Measurements from ENCODE around the gene FAM3A. TPM values are rescaled to one million over a fixed set of nuclear protein-coding genes. Genes with fewer than 3 reads are reported as not detected.

The FAM3A gene
- total and polyA plus RNA-seq, 2 donors from 2014 or later: 39.5 to 73.4 TPM

DNA sequence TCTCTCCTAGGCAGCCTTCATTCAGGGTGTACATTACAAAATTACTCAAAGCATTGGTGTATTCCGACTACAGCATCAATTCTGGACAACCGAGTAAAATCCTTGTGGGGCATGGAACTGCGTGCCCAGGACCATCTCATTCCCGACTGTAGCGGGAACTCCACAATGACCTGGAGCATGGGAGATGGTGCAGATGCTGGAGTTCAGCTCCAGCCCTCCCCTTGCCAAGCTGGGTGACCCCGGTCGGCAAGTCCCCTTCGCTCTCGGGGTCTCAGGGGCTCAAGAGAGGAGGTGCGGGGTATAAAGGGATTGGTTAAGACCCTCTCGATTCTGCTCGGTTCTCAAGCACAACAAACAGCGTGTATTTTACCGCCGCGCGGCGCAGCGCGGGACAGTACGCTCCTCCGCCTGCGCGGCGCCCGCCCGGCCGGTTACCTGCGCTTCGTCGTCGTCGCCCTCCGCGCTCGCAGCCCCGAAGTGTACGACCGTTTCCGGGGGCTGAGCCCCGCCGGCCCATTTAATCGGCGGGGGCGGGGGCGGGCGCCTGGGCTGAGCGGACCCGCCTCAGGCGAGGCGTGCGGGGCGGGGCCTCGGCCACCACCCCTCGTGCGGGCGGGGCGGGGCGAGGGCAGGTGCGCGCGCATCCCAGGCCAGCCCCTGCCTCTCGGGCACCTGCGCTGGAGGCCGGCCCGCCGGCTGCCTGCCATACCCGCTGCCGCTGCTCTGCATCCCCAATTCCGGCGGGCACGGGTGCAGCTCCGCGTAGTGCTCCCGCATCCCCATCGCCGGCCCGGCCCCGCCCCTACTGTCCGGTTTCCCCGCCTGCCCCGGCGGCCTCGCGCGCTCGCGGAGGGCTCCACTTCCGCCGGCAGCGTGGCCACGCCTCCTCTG, 30.6 kb upstream of the FAM3A start, which contains the start of gene G6PD:
G6PD (minus strand) TSS at position 493 of the 891 bp plus-strand sequence. CDS start 691 bp downstream, outside the sequence.
- peak within 1 kb of the TSS; percentile 62 to 93 (median 88) for H3K4me3 ChIP-seq (ENCODE audit: low read length in 3 of 3)
- TF ChIP-seq, protein P1, sequence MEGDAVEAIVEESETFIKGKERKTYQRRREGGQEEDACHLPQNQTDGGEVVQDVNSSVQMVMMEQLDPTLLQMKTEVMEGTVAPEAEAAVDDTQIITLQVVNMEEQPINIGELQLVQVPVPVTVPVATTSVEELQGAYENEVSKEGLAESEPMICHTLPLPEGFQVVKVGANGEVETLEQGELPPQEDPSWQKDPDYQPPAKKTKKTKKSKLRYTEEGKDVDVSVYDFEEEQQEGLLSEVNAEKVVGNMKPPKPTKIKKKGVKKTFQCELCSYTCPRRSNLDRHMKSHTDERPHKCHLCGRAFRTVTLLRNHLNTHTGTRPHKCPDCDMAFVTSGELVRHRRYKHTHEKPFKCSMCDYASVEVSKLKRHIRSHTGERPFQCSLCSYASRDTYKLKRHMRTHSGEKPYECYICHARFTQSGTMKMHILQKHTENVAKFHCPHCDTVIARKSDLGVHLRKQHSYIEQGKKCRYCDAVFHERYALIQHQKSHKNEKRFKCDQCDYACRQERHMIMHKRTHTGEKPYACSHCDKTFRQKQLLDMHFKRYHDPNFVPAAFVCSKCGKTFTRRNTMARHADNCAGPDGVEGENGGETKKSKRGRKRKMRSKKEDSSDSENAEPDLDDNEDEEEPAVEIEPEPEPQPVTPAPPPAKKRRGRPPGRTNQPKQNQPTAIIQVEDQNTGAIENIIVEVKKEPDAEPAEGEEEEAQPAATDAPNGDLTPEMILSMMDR (IDR thresholded peaks at IDR 0.05; ENCODE audit: borderline replicate concordance, extremely low read depth, insufficient read depth): no peak
- H3K4me1 ChIP-seq (ENCODE audit: control insufficient read depth in 2 of 3, insufficient read depth in 2 of 3, low read depth in 1 of 3, low read length in 3 of 3): peaks cover 0 to 15% (median 0%) of the 10 kb centered on the region in 3 donors
- no peak for FAIRE-seq
- intact Hi-C loops (cut with DNase I): no loop called here
- H3K27ac ChIP-seq (ENCODE audit: low read depth in 2 of 2, low read length in 2 of 2): peak within 1 kb of the TSS; percentile 59 to 80
- H3K9me3 ChIP-seq (ENCODE audit: control insufficient read depth in 2 of 3, insufficient read depth in 1 of 3, low read length in 3 of 3): no peaks in the 10 kb centered on the region
- peak in 3 of 5 donors; percentile 68 to 83 (median 80) for DNase-seq
- no peaks in the 10 kb centered on the region for H3K36me3 ChIP-seq (ENCODE audit: control insufficient read depth in 2 of 3, insufficient read depth in 3 of 3, low read length in 3 of 3)
- peak within 1 kb of the TSS; percentile 48 to 70 (median 69) for H3K9ac ChIP-seq (ENCODE audit: low read length in 3 of 3)
- H3K27me3 ChIP-seq (ENCODE audit: control insufficient read depth, insufficient read depth, low read length): no peaks in the 10 kb centered on the region

DNA sequence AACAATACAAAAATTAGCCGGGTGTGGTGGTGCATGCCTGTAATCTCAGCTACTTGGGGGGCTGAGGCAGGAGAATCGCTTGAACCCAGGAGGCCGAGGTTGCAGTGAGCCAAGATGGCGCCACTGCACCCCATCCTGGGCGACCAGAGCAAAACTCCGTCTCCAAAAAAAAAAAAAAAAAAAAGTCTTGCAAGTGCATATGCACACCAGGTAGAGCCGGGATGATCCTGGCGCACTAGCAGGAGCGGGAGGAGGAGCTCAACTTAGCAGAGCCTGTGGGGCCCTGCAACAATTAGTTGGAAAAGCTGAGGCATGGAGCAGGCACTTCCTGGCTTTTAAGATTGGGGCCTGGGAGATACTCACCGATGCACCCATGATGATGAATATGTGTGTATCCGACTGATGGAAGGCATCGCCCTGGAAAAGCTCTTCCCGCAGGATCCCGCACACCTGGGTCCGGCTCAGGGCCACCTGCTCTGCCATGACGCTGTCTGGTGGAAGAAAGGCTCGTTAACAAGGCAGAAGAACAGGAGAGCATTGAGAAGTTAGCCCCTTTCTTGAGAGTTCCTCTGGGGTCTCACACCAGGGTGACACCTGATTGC, 29.7 kb upstream of the FAM3A start:
- Histone ChIP-seq H3K4me3 (ENCODE audit: low read length in 3 of 3) (peak overlapping the region in 2 of 3 donors; percentile 2 to 62), H3K9me3 (ENCODE audit: control insufficient read depth in 2 of 3, insufficient read depth in 1 of 3, low read length in 3 of 3) (no peaks in the 10 kb centered on the region), H3K9ac (ENCODE audit: low read length in 3 of 3) (peak overlapping the region in 1 of 3 donors; percentile 69), H3K4me1 (ENCODE audit: control insufficient read depth in 2 of 3, insufficient read depth in 2 of 3, low read depth in 1 of 3, low read length in 3 of 3) (peaks cover 0 to 16% (median 0%) of the 10 kb centered on the region in 3 donors), H3K27ac (ENCODE audit: low read depth in 2 of 2, low read length in 2 of 2) (no peak overlapping the region), H3K36me3 (ENCODE audit: control insufficient read depth in 2 of 3, insufficient read depth in 3 of 3, low read length in 3 of 3) (no peaks in the 10 kb centered on the region), H3K27me3 (ENCODE audit: control insufficient read depth, insufficient read depth, low read length) (no peaks in the 10 kb centered on the region)
- no peak for FAIRE-seq
- peak in 1 of 5 donors; percentile 61 for DNase-seq
- TF ChIP-seq, protein P1 (IDR thresholded peaks at IDR 0.05; ENCODE audit: borderline replicate concordance, extremely low read depth, insufficient read depth): no peak
- intact Hi-C loops (cut with DNase I): no loop called here

DNA sequence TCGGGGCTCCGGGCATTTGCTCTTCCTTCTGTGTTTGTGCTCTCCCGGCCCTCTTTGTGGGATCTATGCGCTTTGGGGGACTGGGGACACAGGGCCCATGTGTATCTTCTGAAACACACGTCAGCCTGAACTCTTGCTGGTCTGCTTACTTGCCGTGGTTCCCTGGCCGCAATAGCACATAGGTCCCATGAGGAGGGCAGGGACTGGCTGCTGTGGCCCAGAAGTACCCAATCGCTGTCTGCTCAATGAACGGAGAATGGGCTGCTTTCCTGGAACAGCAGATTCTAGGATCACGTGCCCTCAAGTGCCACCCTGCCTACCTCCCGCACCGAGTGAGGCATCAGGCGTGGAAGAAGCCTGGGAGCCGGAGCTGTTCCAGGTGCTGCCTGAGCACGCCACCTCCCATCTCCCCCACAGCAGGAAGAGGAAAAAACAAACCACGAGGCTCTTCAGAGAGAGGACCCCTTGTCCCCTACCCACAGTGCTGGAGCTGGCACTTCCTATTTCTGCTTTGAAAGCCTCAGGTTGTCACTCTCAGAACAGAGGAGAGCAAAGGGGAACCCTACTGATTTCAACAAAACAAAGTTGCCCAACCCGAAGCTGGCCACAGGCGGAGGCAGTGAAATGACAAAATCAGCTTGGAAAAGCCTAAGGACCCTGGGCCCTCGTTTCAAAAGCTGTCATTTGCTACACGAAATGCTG, 26.8 kb upstream of the FAM3A start:
- DNase-seq: no peak

More for the DNA sequence above, 26.8 kb upstream of the FAM3A start:
- TF ChIP-seq, protein P1 (IDR thresholded peaks at IDR 0.05; ENCODE audit: borderline replicate concordance, extremely low read depth, insufficient read depth): no peak
- H3K36me3 ChIP-seq (ENCODE audit: control insufficient read depth in 2 of 3, insufficient read depth in 3 of 3, low read length in 3 of 3): no peaks in the 10 kb centered on the region
- H3K4me3 ChIP-seq (ENCODE audit: low read length in 3 of 3): no peak overlapping the region
- no peak for FAIRE-seq
- peaks cover 0 to 9% (median 0%) of the 10 kb centered on the region in 3 donors for H3K4me1 ChIP-seq (ENCODE audit: control insufficient read depth in 2 of 3, insufficient read depth in 2 of 3, low read depth in 1 of 3, low read length in 3 of 3)
- H3K9ac ChIP-seq (ENCODE audit: low read length in 3 of 3): no peak overlapping the region
- no peaks in the 10 kb centered on the region for H3K27me3 ChIP-seq (ENCODE audit: control insufficient read depth, insufficient read depth, low read length)
- no peaks in the 10 kb centered on the region for H3K9me3 ChIP-seq (ENCODE audit: control insufficient read depth in 2 of 3, insufficient read depth in 1 of 3, low read length in 3 of 3)
- intact Hi-C loops (cut with DNase I): no loop called here
- peak overlapping the region in 1 of 2 donors; percentile 5 for H3K27ac ChIP-seq (ENCODE audit: low read depth in 2 of 2, low read length in 2 of 2)

Data from kidney (tissue), 14 donors.